CD4-positive, alpha-beta T cell treated with Interleukin-15 for 1 hour (primary cell): ENCODE data around the gene LAMB1.

Source experiments
- DNase-seq: peaks from one replicate; pipeline ENCODE4 v3.0.0-alpha.2; 2020

The LAMB1 gene

GRCh38 chr7:107996072-107996882, 6.7 kb downstream of the LAMB1 start:
- DNase-seq: no peak

DNA sequence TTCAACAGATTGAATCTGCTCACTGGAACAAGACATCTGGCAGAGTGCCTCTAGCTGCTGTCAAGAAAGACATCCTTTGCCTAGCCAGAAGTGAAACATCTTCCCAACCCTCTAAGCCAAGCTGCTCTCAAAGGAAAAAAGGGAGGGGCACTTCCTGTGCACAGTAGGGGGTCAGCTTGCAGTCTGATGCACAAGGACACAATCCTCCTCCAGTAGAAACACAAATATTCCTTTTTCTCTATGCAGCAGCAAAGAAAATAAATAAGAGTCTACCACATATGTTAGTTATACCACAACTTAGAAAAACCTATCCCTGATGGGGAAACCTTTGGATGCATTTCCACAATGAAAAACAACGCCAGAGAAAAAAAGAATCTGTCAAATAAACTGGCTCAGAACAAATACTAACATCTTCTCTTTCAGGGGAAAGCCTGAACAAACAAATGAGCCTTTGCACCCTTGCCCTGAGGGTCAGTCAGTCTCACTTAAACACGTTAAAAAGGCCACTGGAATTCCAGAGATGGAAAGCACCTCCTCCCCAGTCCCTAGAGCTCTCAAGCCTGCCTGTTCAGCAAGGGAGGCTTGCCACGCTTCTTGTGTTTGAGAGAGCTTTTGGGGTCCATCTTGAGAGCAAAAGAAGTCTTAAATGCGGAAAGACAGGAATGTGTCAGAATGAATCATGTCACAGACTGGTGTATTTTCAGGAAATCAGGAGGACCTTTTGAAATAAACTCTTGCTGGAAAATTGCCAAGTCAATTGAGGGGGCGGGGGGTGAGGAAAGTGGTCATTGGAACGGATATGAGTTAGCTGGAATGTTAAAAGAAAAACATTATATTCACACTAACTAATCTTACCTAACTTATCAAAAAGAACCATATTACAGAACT, 7.5 kb downstream of the LAMB1 start:
- no peak for DNase-seq

DNA sequence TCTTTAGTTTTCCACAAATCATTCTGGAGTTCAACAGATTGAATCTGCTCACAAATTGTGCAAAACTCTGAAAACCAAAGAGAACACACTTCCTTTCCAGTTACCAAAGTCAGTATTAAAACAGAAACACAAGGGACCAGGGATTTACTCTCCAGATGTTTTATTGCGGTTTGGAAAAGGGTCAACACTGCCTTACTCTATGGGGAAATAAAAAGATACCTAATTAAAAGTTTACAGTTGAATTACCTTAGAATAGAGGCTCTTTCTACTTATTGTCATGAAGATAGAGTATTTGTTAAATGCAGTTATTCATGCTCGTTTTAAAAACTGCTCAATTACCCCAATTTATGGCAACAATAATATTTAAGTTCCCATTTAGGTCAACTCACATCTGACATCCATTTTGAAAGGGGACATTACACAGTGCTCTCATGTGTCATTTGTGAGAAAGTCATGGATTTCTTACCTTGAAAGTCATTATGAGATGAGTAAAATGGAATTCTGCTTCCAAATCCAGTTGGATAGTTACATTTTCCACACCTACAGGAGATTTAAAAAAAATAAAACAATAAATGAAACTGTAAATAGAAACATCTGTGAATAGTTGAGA, 8.4 kb downstream of the LAMB1 start:
- DNase-seq: no peak

- no peak for DNase-seq
Observed at GRCh38 chr7:107993891-107994291, 9.1 kb downstream of the LAMB1 start.

DNA sequence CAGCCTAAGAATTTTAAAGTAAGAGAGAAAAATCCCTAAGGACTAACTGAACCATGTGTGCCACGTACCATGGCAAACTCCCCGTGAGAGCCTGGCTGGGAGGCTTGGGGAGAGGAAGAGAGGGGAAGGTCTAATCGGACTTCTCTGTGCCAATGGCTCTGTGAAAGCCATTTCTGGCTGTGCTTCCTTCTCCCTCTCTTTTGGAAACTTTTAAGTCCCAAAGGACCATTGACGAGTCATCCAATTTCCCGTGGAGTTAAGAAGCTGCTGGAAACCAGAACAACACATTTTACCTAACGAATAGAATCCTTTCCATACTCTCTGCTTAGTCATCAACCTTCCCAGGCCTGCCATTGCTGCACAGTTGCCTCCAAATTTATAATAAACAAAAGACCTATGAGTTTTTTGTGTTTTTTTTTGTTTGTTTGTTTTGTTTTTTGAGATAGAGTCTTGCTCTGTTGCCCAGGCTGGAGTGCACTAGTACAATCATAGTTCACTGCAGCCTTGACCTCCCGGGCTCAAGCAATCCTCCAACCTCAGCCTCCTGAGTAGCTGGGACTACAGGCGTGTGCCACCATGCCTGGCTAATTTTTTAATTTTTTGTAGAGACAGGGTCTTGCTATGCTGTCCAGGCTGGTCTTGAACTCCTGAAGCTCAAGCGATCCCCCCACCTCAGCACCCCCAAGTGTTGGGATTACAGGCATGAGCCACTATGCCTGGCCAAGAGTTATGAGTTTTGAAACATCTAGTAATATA, 13.2 kb downstream of the LAMB1 start:
- no peak for DNase-seq

DNA sequence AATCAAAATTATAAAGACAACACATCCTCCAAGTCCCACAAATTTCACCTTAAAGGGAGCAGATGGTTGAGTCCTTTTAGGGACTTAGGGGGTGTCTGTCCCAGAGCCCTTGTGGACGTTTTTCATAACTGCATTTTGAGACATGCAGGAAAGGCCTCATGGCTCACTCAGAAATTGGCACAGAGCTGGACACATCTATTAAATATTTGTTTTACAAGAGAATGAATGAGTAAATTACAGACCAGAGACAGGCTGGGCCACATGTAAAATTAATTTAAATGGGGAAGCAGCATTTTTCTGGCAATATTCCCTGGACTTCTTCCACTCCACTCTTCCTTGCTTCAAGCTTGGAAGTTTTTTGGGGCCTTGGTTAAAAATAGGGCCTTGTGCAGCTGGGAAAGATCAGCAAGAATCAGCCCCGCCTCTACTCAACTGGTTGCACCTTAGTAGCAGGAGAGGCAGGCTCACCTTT, 20.0 kb downstream of the LAMB1 start:
- DNase-seq: no peak

- DNase-seq: no peak
Observed at GRCh38 chr7:107982042-107982840, 20.7 kb downstream of the LAMB1 start.

GRCh38 chr7:107981466-107981865, 21.5 kb downstream of the LAMB1 start:
- DNase-seq: no peak

DNA sequence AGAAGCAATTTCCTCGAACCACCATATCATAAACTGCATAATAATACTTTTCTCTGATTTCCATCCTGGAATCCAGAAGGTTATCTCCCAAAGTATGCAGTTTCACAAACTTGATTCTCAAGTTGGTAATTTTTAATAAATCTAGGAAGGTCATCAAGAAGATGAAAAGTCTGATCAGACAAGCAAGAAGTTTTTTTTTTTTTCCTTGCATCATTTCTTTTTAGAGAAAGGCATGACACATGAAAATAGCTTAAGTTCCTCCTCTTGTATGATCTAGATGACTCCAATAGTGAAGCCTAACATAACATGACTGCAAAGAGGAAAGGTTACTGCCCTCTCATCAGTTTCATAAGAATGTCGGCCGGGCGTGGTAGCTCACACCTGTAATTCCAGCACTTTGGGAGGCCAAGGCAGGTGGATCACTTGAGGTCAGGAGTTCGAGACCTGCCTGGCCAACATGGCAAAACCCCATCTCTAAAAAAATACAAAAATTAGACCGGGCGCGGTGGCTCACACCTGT, 22.2 kb downstream of the LAMB1 start:
- DNase-seq: no peak

DNA sequence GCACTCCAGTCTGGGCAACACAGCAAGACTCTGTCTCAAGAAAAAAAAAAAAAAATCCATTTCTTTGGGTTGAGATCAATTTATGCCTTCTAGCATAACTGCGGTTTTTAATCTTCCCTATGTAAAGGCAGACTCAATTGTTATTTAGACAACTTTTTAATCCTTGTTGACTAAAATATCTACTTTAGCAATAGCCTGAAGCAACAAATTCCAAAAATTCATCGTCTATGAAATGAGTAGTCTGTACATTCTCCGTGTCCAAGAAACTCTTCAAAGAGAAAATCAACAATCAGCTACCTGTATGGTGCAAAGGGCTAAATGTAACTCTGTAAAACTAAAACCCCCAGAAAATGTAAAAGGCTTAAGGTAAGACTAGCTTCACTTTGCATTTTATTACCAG, 22.8 kb downstream of the LAMB1 start:
- no peak for DNase-seq

GRCh38 chr7:107978815-107979408, 24.0 kb downstream of the LAMB1 start:
- DNase-seq: no peak

GRCh38 chr7:107977048-107977447, 25.9 kb downstream of the LAMB1 start:
- no peak for DNase-seq

DNA sequence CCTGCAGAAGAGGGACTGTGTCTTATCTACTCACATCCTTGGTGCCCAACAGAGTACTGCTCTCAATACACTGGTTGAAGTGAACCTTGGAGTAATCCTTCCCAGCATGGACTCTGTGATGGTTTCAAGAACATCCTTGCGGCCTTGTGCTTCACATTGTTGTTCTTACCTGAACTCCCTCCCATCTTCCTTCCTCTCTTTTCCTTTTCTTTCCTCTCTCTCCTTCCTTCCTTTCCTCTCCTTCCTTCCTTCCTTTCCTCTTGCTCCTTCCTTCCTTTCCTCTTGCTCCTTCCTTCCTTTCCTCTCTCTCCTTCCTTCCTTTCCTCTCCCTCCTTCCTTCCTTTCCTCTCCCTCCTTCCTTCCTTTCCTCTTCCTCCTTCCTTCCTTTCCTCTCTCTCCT, 26.3 kb downstream of the LAMB1 start:
- DNase-seq: no peak

GRCh38 chr7:107975394-107976013, 27.5 kb downstream of the LAMB1 start:
- no peak for DNase-seq

DNA sequence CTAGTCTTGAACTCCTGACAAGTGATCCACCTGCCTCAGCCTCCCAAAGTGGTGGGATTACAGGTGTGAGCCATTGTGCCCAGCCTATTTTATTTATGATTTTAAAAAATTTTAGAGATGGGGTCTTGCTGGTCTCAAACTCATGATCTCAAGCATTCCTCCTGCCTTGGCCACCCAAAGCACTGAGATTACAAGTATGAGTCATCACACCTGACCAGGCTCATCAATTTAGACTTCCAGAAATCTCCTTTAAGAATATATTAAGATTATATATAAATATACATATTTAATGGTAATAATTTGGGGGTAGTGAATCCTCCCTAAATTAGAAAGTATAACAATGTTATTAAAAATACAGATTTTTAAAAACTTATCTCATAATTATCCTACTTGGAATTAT, 29.1 kb downstream of the LAMB1 start:
- no peak for DNase-seq

DNA sequence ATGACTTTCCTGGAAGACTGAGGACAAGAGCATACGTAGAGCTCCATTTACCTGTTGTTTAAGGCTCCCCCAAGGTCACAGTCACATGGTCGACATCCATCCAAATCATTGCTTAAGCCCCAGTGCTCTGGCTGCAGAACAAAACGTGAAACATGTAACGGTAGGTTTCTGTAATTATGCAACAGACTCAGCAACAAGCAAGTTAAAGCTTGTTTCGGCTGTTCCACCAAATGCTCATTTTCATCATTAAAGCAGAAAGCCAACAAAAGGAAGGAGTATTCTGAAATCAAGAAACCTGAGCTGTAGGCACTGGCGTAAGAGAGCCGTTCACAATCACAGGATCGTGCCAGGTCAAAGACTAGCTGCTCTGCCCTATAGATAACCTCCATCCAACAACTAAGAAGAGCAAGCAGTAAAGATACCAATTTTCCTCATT, 30.0 kb downstream of the LAMB1 start:
- DNase-seq: no peak

GRCh38 chr7:107972075-107972482, 30.9 kb downstream of the LAMB1 start:
- DNase-seq: no peak

DNA sequence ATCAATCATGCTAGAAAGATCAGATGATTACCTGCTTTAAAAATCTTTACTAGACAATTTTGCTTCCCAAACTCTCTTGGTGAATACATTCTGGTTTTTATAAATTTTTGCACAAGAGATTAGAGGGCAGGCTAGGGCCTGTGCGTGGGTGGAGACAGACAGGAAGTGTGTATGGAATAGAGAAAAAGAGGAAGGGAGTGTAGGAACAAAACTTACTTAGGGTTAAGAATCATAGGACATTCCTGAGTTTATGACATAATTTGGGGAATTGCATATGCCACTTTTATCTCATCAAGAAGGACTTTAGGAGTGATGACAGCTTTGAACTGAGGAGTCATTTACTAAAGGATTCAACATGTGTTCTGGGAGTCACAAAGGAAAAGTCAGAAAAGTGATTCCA, 31.3 kb downstream of the LAMB1 start:
- DNase-seq: no peak

- DNase-seq: no peak
Observed at GRCh38 chr7:107971100-107971499, 31.9 kb downstream of the LAMB1 start.

DNA sequence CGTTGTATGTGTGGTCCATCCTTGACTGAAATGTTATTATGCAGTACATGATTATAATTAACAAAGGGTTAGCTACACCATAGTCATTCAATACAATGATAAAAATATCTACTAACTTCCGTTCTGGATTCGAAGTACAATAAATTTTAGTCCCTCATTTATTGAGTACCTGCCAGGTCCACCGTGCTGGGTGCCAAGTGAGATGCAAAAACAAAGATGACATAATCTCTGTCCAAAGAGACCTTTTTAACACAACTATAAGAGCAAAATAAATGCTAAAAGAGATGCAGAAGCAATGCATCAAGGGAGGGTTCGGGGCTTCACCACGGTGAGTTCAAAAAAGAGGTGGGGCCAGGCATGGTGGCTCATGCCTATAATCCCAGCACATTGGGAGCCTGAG, 33.1 kb downstream of the LAMB1 start:
- DNase-seq: no peak

DNA sequence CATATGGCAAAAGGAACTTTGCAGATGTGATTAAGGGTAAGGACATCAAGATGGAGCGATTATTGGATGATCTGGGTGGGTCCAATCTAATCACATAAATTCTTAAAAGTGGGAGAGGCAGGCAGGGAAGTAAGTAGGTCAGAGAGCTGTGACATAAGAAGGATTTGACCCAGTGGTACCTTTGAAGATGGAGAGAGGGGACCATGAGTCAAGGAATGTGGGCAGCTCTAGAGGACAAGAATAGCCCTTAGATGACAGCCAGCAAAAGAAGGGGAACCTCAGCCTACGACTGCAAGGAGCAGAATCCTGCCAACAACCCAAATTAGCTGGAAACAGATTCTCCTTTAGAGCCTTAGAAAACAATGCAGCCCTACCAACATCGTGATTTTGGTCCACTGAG, 34.5 kb downstream of the LAMB1 start:
- no peak for DNase-seq
